Right ventricle myocardium inferior (tissue), 1 donor: ENCODE results near the gene PLB1. TPM values are rescaled to one million over a fixed set of nuclear protein-coding genes. Genes with fewer than 3 reads are reported as not detected.
A peak's percentile ranks its signal among the peaks of the same experiment; 100 is the strongest.

Experiments used
- ATAC-seq: fragments of 200-7000 bp; cut with Tn5 transposase; one replicate; pipeline ENCODE4 v1.9.1; 2020; ENCODE audit warnings: mild to moderate bottlenecking, moderate library complexity
- DNase-seq: peaks from one replicate; pipeline ENCODE4 v3.0.0; 2021; ENCODE audit errors: missing footprints
- intact Hi-C: fragments of 100-400 bp; cut with DNase I; formaldehyde crosslinking; loops from one replicate; pipeline ENCODE4 v1.11.0; 2022
- total RNA-seq: library from RNA; stranded (reverse); fragmentation: NEBNext Ultra II Directional; extraction: Animal tissue kit (Norgen Biotek cat#: 25700); gene quantifications from one replicate; pipeline ENCODE4 v1.2.1, GENCODE V29; 2021
- donor health status: DM: no; HTN: yes; CAD: no; lungs with severe emphysema.

Gene PLB1
- total RNA-seq, 1 donor from 2014 or later, result 3.0 TPM

GRCh38 chr2:28681158-28681571 lies 185.3 kb downstream of the PLB1 start:
- intact Hi-C loops, result loop anchor here (5.0 kb wide), 3 partner anchors 54 to 89 kb away; partner anchors contain the start of gene PPP1CB
- DNase-seq, result no peak
- ATAC-seq, result no peak

GRCh38 chr2:28681606-28682005 lies 185.7 kb downstream of the PLB1 start:
- DNase-seq (no peak), ATAC-seq (no peak)
- intact Hi-C loops, result loop anchor here (5.0 kb wide), 3 partner anchors 54 to 89 kb away; partner anchors contain the start of gene PPP1CB

- intact Hi-C loops, result loop anchor here (5.0 kb wide), 3 partner anchors 56 to 91 kb away; partner anchors contain the start of gene PPP1CB
- ATAC-seq (peak; percentile 88), DNase-seq (peak; percentile 92)
Measured at GRCh38 chr2:28683100-28683706, 187.3 kb downstream of the PLB1 start.

GRCh38 chr2:28684142-28684858 lies 188.4 kb downstream of the PLB1 start:
- ATAC-seq (no peak), DNase-seq (no peak)
- intact Hi-C loops, result loop anchor here (5.0 kb wide), 3 partner anchors 57 to 92 kb away; partner anchors contain the start of gene PPP1CB

GRCh38 chr2:28687171-28687570 lies 191.3 kb downstream of the PLB1 start:
- DNase-seq, result no peak
- no peak for ATAC-seq
- intact Hi-C loops, result no loop called here

- intact Hi-C loops, result no loop called here
- DNase-seq (no peak), ATAC-seq (no peak)
Measured at GRCh38 chr2:28687640-28688385, 192.0 kb downstream of the PLB1 start.

- ATAC-seq (no peak), DNase-seq (no peak)
- intact Hi-C loops, result no loop called here
Measured at GRCh38 chr2:28688818-28689217, 193.0 kb downstream of the PLB1 start.

GRCh38 chr2:28689771-28690170 lies 193.9 kb downstream of the PLB1 start:
- intact Hi-C loops, result no loop called here
- no peak for DNase-seq
- ATAC-seq, result no peak

GRCh38 chr2:28692411-28692810 lies 196.6 kb downstream of the PLB1 start:
- ATAC-seq, result no peak
- intact Hi-C loops, result no loop called here

GRCh38 chr2:28693223-28693622 lies 197.4 kb downstream of the PLB1 start:
- intact Hi-C loops, result no loop called here
- ATAC-seq (peak; percentile 26), DNase-seq (no peak)

More at GRCh38 chr2:28692411-28692810, 196.6 kb downstream of the PLB1 start:
- no peak for DNase-seq

Other genes starting within 250 kb of the PLB1 start
- gene FOSL2, start 103.2 kb upstream of the PLB1 start, total RNA-seq, result 48.5 TPM